Activated CD4-positive, alpha-beta T cell treated with anti-CD3 and anti-CD28 coated beads, Interleukin-2, amount 10 ng/mL, durations not matched to agents 24 days and 14 days (primary cell): ENCODE results near the gene IGFALS. TPM values are rescaled to one million over a fixed set of nuclear protein-coding genes. Genes with fewer than 3 reads are reported as not detected.

Experiments used
- DNase-seq: peaks from one replicate; pipeline ENCODE4 v3.0.0; 2022
- H3K27ac Mint-ChIP-seq: one replicate; pipeline ENCODE4 v1.8.0; 2022; ENCODE audit warnings: mild to moderate bottlenecking, mixed read lengths
- H3K27me3 Mint-ChIP-seq: one replicate; pipeline ENCODE4 v1.8.0; 2022; ENCODE audit warnings: mixed read lengths
- H3K36me3 Mint-ChIP-seq: one replicate; pipeline ENCODE4 v1.8.0; 2022; ENCODE audit warnings: low read depth, mild to moderate bottlenecking, mixed read lengths
- H3K4me1 Mint-ChIP-seq: one replicate; pipeline ENCODE4 v1.8.0; 2021; ENCODE audit warnings: mixed read lengths
- H3K4me3 Mint-ChIP-seq: one replicate; pipeline ENCODE4 v1.8.0; 2022; ENCODE audit warnings: mild to moderate bottlenecking, moderate library complexity, mixed read lengths
- H3K9me3 Mint-ChIP-seq: one replicate; pipeline ENCODE4 v1.8.0; 2021; ENCODE audit warnings: mixed read lengths
- intact Hi-C: fragments of 100-400 bp; cut with micrococcal nuclease; formaldehyde crosslinking; loops from one replicate; pipeline ENCODE4 v1.15.1; 2023
- total RNA-seq: library from RNA; stranded (reverse); gene quantifications from 2 replicates; pipeline ENCODE4 v1.2.3, GENCODE V29; 2022

The IGFALS gene
- total RNA-seq, 1 donor from 2014 or later, result 0.12 TPM

GRCh38 chr16:1749152-1750117 is 44.1 kb downstream of the IGFALS start:
- Mint-ChIP-seq H3K4me1 (no peaks in the 10 kb centered on the region), H3K36me3 (peaks cover 8% of the 10 kb centered on the region)

DNA sequence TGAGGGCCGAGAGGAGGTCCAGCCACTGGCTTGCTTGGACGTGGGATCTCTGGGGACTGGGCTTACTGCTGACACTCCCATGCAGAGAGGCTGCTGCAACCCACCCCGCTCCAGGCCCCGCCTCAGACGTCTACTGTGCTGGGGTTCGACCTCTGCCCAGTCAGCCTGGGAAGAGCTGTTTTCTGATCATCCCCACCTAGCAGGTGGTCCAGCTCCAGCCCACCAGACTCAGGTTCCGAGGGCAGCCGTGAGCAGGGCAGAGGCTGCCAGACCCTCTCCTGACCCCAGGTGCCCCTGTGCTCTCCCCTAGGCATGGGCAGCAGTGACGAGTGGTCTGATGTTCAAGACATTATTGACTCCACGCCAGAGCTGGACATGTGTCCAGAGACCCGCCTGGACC is 45.6 kb downstream of the IGFALS start:
- H3K4me1 Mint-ChIP-seq, result no peaks in the 10 kb centered on the region
- H3K4me3 Mint-ChIP-seq, result no peak overlapping the region
- DNase-seq, result no peak
- intact Hi-C loops, result no loop called here
- no peaks in the 10 kb centered on the region for H3K27me3 Mint-ChIP-seq
- no peaks in the 10 kb centered on the region for H3K9me3 Mint-ChIP-seq
- H3K36me3 Mint-ChIP-seq, result peaks cover 7% of the 10 kb centered on the region
- H3K27ac Mint-ChIP-seq, result no peak overlapping the region

More at GRCh38 chr16:1749152-1750117, 44.1 kb downstream of the IGFALS start:
- Mint-ChIP-seq H3K27ac (no peak overlapping the region), H3K9me3 (no peaks in the 10 kb centered on the region), H3K27me3 (no peaks in the 10 kb centered on the region), H3K4me3 (no peak overlapping the region)
- intact Hi-C loops, result no loop called here
- no peak for DNase-seq

DNA sequence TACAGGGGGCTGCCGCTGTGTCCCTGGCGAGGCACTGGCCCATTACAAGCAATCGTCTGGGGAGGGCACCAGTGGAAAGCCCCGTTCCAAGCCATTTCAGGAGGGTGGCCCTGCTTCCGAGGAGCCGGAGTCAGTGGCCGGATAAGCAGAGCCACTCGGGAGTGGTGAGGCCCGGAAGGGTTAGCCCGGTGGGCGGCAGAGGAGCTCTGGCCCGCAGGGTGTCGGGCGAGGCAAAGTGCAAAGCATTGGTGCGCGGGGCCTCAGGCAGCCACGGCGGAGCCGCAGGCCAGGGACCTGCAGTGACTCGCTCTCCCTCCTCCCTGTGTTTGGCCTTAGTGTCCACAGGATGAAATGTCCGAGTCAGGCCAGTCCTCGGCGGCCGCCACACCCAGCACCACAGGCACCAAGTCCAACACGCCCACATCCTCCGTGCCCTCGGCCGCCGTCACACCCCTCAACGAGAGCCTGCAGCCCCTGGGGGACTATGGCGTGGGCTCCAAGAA is 46.8 kb downstream of the IGFALS start:
- Mint-ChIP-seq H3K27ac (no peak overlapping the region), H3K4me1 (no peaks in the 10 kb centered on the region), H3K27me3 (no peaks in the 10 kb centered on the region), H3K4me3 (no peak overlapping the region), H3K36me3 (peaks cover 7% of the 10 kb centered on the region), H3K9me3 (no peaks in the 10 kb centered on the region)
- intact Hi-C loops, result no loop called here
- no peak for DNase-seq

GRCh38 chr16:1745900-1746692 is 47.4 kb downstream of the IGFALS start:
- Mint-ChIP-seq H3K4me3 (no peak overlapping the region), H3K9me3 (no peaks in the 10 kb centered on the region), H3K27ac (no peak overlapping the region), H3K4me1 (no peaks in the 10 kb centered on the region), H3K36me3 (peaks cover 9% of the 10 kb centered on the region), H3K27me3 (no peaks in the 10 kb centered on the region)
- intact Hi-C loops, result no loop called here
- no peak for DNase-seq

- no peak overlapping the region for H3K27ac Mint-ChIP-seq
- H3K4me1 Mint-ChIP-seq, result no peaks in the 10 kb centered on the region
- intact Hi-C loops, result no loop called here
- no peaks in the 10 kb centered on the region for H3K27me3 Mint-ChIP-seq
- H3K36me3 Mint-ChIP-seq, result peaks cover 9% of the 10 kb centered on the region
- no peak overlapping the region for H3K4me3 Mint-ChIP-seq
- H3K9me3 Mint-ChIP-seq, result no peaks in the 10 kb centered on the region
- DNase-seq, result no peak
These were observed 48.2 kb downstream of the IGFALS start for GRCh38 chr16:1745181-1745899.

DNA sequence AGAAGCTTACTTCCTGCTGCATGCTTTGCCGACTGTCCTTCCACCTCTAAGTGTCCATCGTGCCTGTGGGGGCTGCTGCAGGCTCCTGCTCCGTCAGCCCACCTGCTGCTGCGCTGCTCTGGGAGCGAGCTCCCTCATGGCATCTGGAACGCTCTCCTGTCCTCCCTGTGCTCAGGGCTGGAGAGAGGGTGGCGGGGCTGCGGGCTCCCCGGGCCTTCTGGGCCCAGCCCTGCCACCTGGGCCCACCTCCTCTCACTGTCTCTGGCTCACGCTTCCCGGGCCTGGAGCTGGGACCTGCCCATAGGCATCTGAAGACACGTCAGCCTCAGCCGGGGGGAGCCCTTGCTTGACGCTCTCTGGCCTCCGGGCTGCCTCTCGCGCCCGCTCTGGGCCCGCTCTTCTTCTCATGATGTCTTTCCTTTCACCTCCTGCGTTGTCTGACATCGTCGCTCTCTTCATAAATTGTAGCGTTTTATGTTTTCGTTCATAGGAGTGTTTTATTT is 49.1 kb downstream of the IGFALS start:
- no peak overlapping the region for H3K4me3 Mint-ChIP-seq
- H3K36me3 Mint-ChIP-seq, result peaks cover 9% of the 10 kb centered on the region
- H3K27ac Mint-ChIP-seq, result no peak overlapping the region
- no peaks in the 10 kb centered on the region for H3K4me1 Mint-ChIP-seq
- H3K9me3 Mint-ChIP-seq, result no peaks in the 10 kb centered on the region
- intact Hi-C loops, result no loop called here
- H3K27me3 Mint-ChIP-seq, result no peaks in the 10 kb centered on the region
- DNase-seq, result no peak

- no peak overlapping the region for H3K4me3 Mint-ChIP-seq
- H3K9me3 Mint-ChIP-seq, result no peaks in the 10 kb centered on the region
- DNase-seq, result no peak
- no peaks in the 10 kb centered on the region for H3K27me3 Mint-ChIP-seq
- intact Hi-C loops, result no loop called here
- H3K36me3 Mint-ChIP-seq, result peaks cover 6% of the 10 kb centered on the region
- no peak overlapping the region for H3K27ac Mint-ChIP-seq
- no peaks in the 10 kb centered on the region for H3K4me1 Mint-ChIP-seq
These were observed 49.8 kb downstream of the IGFALS start for GRCh38 chr16:1743376-1744337.

GRCh38 chr16:1741553-1742165 is 51.8 kb downstream of the IGFALS start:
- Mint-ChIP-seq H3K4me3 (no peak overlapping the region), H3K27ac (no peak overlapping the region), H3K27me3 (no peaks in the 10 kb centered on the region), H3K4me1 (no peaks in the 10 kb centered on the region), H3K9me3 (no peaks in the 10 kb centered on the region), H3K36me3 (peaks cover 4% of the 10 kb centered on the region)
- intact Hi-C loops, result no loop called here
- DNase-seq, result no peak

- no peak overlapping the region for H3K4me3 Mint-ChIP-seq
- no peaks in the 10 kb centered on the region for H3K27me3 Mint-ChIP-seq
- intact Hi-C loops, result no loop called here
- DNase-seq, result no peak
- peaks cover 4% of the 10 kb centered on the region for H3K36me3 Mint-ChIP-seq
- no peaks in the 10 kb centered on the region for H3K4me1 Mint-ChIP-seq
- no peak overlapping the region for H3K27ac Mint-ChIP-seq
- H3K9me3 Mint-ChIP-seq, result no peaks in the 10 kb centered on the region
These were observed 52.6 kb downstream of the IGFALS start for GRCh38 chr16:1740781-1741490.
